RKO (cell line): ENCODE results near the gene MRPL38.

Experiments
- DNase-seq: peaks from one replicate; pipeline ENCODE4 v3.0.0-alpha.2; 2016; ENCODE audit warnings: low spot score

MRPL38 gene

GRCh38 chr17:75904749-75905521 is at the start of gene MRPL38:
Gene MRPL38, minus strand, starts transcription at chr17:75904884. Its CDS starts 9 bp downstream, at chr17:75904875.
- peak; percentile 96 for DNase-seq

- no peak for DNase-seq
Measured at GRCh38 chr17:75950855-75951554, 46.3 kb upstream of the MRPL38 start.

- no peak for DNase-seq
Measured at GRCh38 chr17:75950421-75950820, 45.7 kb upstream of the MRPL38 start.

- no peak for DNase-seq
Measured at GRCh38 chr17:75945211-75945610, 40.5 kb upstream of the MRPL38 start.

- no peak for DNase-seq
Measured at GRCh38 chr17:75943491-75943890, 38.8 kb upstream of the MRPL38 start.

- DNase-seq = no peak
Measured at GRCh38 chr17:75942473-75942872, 37.8 kb upstream of the MRPL38 start.

- no peak for DNase-seq
Measured at GRCh38 chr17:75941442-75941819, 36.7 kb upstream of the MRPL38 start.

- DNase-seq = peak; percentile 97
Measured at GRCh38 chr17:75940727-75941441, 36.2 kb upstream of the MRPL38 start, which contains the start of gene FBF1. Gene FBF1, minus strand, starts transcription at chr17:75941042. Its CDS starts 2,893 bp downstream, at chr17:75938149.

GRCh38 chr17:75937652-75938051 is 33.0 kb upstream of the MRPL38 start:
- no peak for DNase-seq

- no peak for DNase-seq
Measured at GRCh38 chr17:75933808-75934207, 29.1 kb upstream of the MRPL38 start.

- DNase-seq = no peak
Measured at GRCh38 chr17:75932852-75933251, 28.2 kb upstream of the MRPL38 start.

- no peak for DNase-seq
Measured at GRCh38 chr17:75931062-75931461, 26.4 kb upstream of the MRPL38 start.

GRCh38 chr17:75927286-75927922 is 22.7 kb upstream of the MRPL38 start:
- no peak for DNase-seq

- DNase-seq = no peak
Measured at GRCh38 chr17:75926456-75926855, 21.8 kb upstream of the MRPL38 start.

GRCh38 chr17:75925912-75926311 is 21.2 kb upstream of the MRPL38 start:
- DNase-seq = no peak

- no peak for DNase-seq
Measured at GRCh38 chr17:75925103-75925502, 20.4 kb upstream of the MRPL38 start.

GRCh38 chr17:75922963-75923874 is 18.5 kb upstream of the MRPL38 start:
- DNase-seq = no peak

- no peak for DNase-seq
Measured at GRCh38 chr17:75922173-75922961, 17.7 kb upstream of the MRPL38 start.

GRCh38 chr17:75921596-75921995 is 16.9 kb upstream of the MRPL38 start:
- DNase-seq = no peak

GRCh38 chr17:75920045-75920560 is 15.4 kb upstream of the MRPL38 start:
- no peak for DNase-seq
